HTERT RPE-1 (cell line): ENCODE measurements around the gene TMEM132D.

Source experiments
- in situ Hi-C: fragments of 300-500 bp; cut with MboI; formaldehyde crosslinking; loops from 4 replicates; pipeline ENCODE4 v1.14.3; 2020; ENCODE audit warnings: low sequenced_read_pairs

The TMEM132D gene

GRCh38 chr12:129296671-129297070, 607.2 kb downstream of the TMEM132D start:
- in situ Hi-C loops, result no loop called here

- in situ Hi-C loops, result no loop called here
Observed at GRCh38 chr12:129294868-129295267, 609.0 kb downstream of the TMEM132D start.

- in situ Hi-C loops, result no loop called here
Observed at GRCh38 chr12:129279771-129280170, 624.1 kb downstream of the TMEM132D start.

- in situ Hi-C loops, result no loop called here
Observed at GRCh38 chr12:129276361-129277060, 627.3 kb downstream of the TMEM132D start.

GRCh38 chr12:129269756-129270495, 633.9 kb downstream of the TMEM132D start:
- in situ Hi-C loops, result no loop called here

- in situ Hi-C loops, result no loop called here
Observed at GRCh38 chr12:129258781-129259318, 645.0 kb downstream of the TMEM132D start.

- in situ Hi-C loops, result no loop called here
Observed at GRCh38 chr12:129257524-129257923, 646.3 kb downstream of the TMEM132D start.

GRCh38 chr12:129246630-129247029, 657.2 kb downstream of the TMEM132D start:
- in situ Hi-C loops, result no loop called here

- in situ Hi-C loops, result no loop called here
Observed at GRCh38 chr12:129245769-129246168, 658.1 kb downstream of the TMEM132D start.

GRCh38 chr12:129241852-129242251, 662.0 kb downstream of the TMEM132D start:
- in situ Hi-C loops, result no loop called here

- in situ Hi-C loops, result no loop called here
Observed at GRCh38 chr12:129237881-129238280, 665.9 kb downstream of the TMEM132D start.

GRCh38 chr12:129234209-129234608, 669.6 kb downstream of the TMEM132D start:
- in situ Hi-C loops, result no loop called here

GRCh38 chr12:129231491-129231890, 672.3 kb downstream of the TMEM132D start:
- in situ Hi-C loops, result no loop called here

GRCh38 chr12:129230995-129231394, 672.8 kb downstream of the TMEM132D start:
- in situ Hi-C loops, result no loop called here

GRCh38 chr12:129226851-129227250, 677.0 kb downstream of the TMEM132D start:
- in situ Hi-C loops, result no loop called here

GRCh38 chr12:129226005-129226404, 677.8 kb downstream of the TMEM132D start:
- in situ Hi-C loops, result no loop called here

GRCh38 chr12:129215556-129215955, 688.3 kb downstream of the TMEM132D start:
- in situ Hi-C loops, result no loop called here

GRCh38 chr12:129213551-129213950, 690.3 kb downstream of the TMEM132D start:
- in situ Hi-C loops, result no loop called here

- in situ Hi-C loops, result no loop called here
Observed at GRCh38 chr12:129211862-129212630, 691.8 kb downstream of the TMEM132D start.

GRCh38 chr12:129208566-129208965, 695.3 kb downstream of the TMEM132D start:
- in situ Hi-C loops, result no loop called here

GRCh38 chr12:129207084-129207483, 696.7 kb downstream of the TMEM132D start:
- in situ Hi-C loops, result no loop called here
